GM21526 (cell line): ENCODE results near the gene DISC1.
"Not testable (repeated sequence)": the region's sequence is repeated elsewhere in the genome, so short reads cannot be mapped to it uniquely, and the experiment has no call there.

ENCODE experiments used
- ATAC-seq: cut with Tn5 transposase; IDR thresholded peaks from one replicate; pipeline ENCODE4 v1.9.1; 2021; ENCODE audit warnings: moderate library complexity; ENCODE audit not compliant: unreplicated experiment, low FRiP score

DISC1 gene

GRCh38 chr1:231626535-231626950 lies at the start of gene DISC1:
TSS of gene DISC1 (plus strand) at chr1:231626790. CDS start at chr1:231626868, 78 bp downstream.
- peak; percentile 72 for ATAC-seq

GRCh38 chr1:231576804-231577718 lies 49.5 kb upstream of the DISC1 start:
- ATAC-seq = no peak

GRCh38 chr1:231580874-231581273 lies 45.7 kb upstream of the DISC1 start:
- ATAC-seq = no peak

- ATAC-seq = no peak
Observed at GRCh38 chr1:231581859-231582258, 44.7 kb upstream of the DISC1 start.

- ATAC-seq = no peak
Observed at GRCh38 chr1:231583376-231583775, 43.2 kb upstream of the DISC1 start.

GRCh38 chr1:231584117-231584516 lies 42.5 kb upstream of the DISC1 start:
- ATAC-seq = no peak

- no peak for ATAC-seq
Observed at GRCh38 chr1:231584921-231585320, 41.7 kb upstream of the DISC1 start.

GRCh38 chr1:231590453-231591198 lies 36.0 kb upstream of the DISC1 start:
- ATAC-seq = peak; percentile 52

- ATAC-seq = no peak
Observed at GRCh38 chr1:231591466-231591865, 35.1 kb upstream of the DISC1 start.

GRCh38 chr1:231592809-231593208 lies 33.8 kb upstream of the DISC1 start:
- no peak for ATAC-seq

GRCh38 chr1:231593264-231593663 lies 33.3 kb upstream of the DISC1 start:
- ATAC-seq = not testable (repeated sequence)

- no peak for ATAC-seq
Observed at GRCh38 chr1:231594123-231594522, 32.5 kb upstream of the DISC1 start.

GRCh38 chr1:231594749-231595148 lies 31.8 kb upstream of the DISC1 start:
- ATAC-seq = no peak

- no peak for ATAC-seq
Observed at GRCh38 chr1:231596337-231596791, 30.2 kb upstream of the DISC1 start.

GRCh38 chr1:231597971-231598370 lies 28.6 kb upstream of the DISC1 start:
- no peak for ATAC-seq

- ATAC-seq = no peak
Observed at GRCh38 chr1:231600458-231600976, 26.1 kb upstream of the DISC1 start.

- ATAC-seq = no peak
Observed at GRCh38 chr1:231601824-231602672, 24.5 kb upstream of the DISC1 start.

- no peak for ATAC-seq
Observed at GRCh38 chr1:231602673-231602984, 24.0 kb upstream of the DISC1 start.

- ATAC-seq = peak; percentile 77
Observed at GRCh38 chr1:231603598-231604275, 22.9 kb upstream of the DISC1 start.

GRCh38 chr1:231604276-231604621 lies 22.3 kb upstream of the DISC1 start:
- no peak for ATAC-seq
